ENCODE measurements around the gene ADNP2.

Gene ADNP2

DNA sequence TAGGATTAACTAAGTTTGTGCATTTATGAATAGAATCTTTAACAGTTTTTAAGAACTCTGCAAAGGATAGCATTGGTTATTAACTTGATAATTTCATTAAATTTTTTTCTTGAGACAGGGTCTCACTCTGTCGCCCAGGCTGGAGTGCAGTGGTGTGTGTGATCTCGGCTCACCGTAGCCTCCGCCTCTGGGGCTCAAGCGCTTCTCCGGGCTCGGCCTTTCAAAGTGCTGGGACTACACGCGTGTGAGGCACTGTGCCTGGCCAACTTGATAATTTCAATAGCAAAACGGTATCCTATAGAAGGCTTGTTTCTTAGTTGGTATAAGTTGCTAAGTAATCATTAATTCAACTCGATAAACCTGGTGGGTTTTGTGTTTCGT is 38.0 kb downstream of the ADNP2 start:
- H2AFZ ChIP-seq (ENCODE audit: low read length) = no peak overlapping the region
- no peaks in the 10 kb centered on the region; the same call in 1 of the 2 replicates for H3K9me3 ChIP-seq (ENCODE audit: insufficient read depth, low read depth, low read length)
- H3K9ac ChIP-seq (ENCODE audit: low read depth, low read length, poor library complexity, severe bottlenecking) = no peak overlapping the region
- peak overlapping the region; percentile 47 for H3K4me3 ChIP-seq (ENCODE audit: low read length, poor library complexity, severe bottlenecking)
- H3K4me1 ChIP-seq (ENCODE audit: insufficient read depth, low read length, poor library complexity, severe bottlenecking) = no peaks in the 10 kb centered on the region
- H3F3A ChIP-seq (ENCODE audit: low read depth) = no peaks in the 10 kb centered on the region
- no peaks in the 10 kb centered on the region for H4K20me1 ChIP-seq (ENCODE audit: insufficient read depth, low read length, poor library complexity, severe bottlenecking)
- no peaks in the 10 kb centered on the region for H3K9me2 ChIP-seq (replicated peaks; ENCODE audit: low read depth, low read length)
- H3K27me3 ChIP-seq (ENCODE audit: insufficient read depth, low read length, poor library complexity, severe bottlenecking) = no peaks in the 10 kb centered on the region
- H3K79me2 ChIP-seq (ENCODE audit: insufficient read depth, low read length) = no peaks in the 10 kb centered on the region
- H3K36me3 ChIP-seq (ENCODE audit: insufficient read depth, low read length) = no peaks in the 10 kb centered on the region
- H3K4me2 ChIP-seq (ENCODE audit: low read depth, low read length, poor library complexity, severe bottlenecking) = peak overlapping the region; percentile 31
- TF ChIP-seq EZH2phosphoT487 (IDR thresholded peaks at IDR 0.05; ENCODE audit: borderline replicate concordance) = no peak
- TF ChIP-seq, protein P1, sequence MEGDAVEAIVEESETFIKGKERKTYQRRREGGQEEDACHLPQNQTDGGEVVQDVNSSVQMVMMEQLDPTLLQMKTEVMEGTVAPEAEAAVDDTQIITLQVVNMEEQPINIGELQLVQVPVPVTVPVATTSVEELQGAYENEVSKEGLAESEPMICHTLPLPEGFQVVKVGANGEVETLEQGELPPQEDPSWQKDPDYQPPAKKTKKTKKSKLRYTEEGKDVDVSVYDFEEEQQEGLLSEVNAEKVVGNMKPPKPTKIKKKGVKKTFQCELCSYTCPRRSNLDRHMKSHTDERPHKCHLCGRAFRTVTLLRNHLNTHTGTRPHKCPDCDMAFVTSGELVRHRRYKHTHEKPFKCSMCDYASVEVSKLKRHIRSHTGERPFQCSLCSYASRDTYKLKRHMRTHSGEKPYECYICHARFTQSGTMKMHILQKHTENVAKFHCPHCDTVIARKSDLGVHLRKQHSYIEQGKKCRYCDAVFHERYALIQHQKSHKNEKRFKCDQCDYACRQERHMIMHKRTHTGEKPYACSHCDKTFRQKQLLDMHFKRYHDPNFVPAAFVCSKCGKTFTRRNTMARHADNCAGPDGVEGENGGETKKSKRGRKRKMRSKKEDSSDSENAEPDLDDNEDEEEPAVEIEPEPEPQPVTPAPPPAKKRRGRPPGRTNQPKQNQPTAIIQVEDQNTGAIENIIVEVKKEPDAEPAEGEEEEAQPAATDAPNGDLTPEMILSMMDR (conservative IDR thresholded peaks at IDR 0.05; ENCODE audit: low read length) = no peak

DNA sequence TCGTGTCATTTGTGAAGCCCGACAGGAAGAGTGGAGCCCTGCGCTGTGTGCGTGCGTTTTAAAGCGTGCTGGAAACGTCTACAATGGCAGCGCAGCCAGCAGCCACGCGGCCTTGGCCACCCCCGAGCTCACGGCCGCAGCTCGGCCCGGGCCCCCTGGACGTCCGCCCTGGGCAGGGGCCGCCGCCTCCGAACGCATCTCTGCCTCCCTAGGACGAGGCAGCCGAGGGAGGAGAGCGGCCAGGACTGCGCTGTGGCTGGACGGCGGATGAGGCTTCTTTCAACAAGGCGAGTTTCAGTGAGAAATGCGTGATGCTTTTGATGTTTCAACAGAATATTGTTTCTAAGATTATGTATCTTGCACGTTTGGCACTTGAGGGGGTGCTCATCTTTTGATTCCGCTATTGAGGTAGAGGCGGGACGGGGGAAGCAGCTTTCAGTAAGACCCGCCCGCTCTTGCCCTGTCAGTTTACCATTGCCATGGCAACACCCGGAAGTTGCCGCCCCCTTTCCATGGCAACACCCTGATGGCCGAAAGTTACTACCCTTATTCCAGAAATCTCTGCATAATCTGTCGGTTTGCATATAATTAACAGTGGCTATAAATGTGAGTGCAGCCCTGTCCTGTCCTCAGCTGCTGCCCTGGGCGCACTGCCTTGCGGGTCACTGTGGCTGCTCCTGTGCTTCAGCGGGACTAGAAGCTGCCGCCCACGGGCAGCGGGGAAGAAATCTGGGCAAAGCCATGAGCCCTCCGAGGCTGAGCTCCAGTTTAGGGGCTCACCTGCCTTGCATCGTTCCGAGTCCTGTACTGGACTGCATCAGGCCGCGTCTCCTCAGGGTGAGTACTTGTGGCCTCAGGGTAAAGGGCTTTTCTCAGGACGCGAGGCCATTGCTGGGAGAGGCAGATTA is 38.6 kb downstream of the ADNP2 start:
- H3K4me2 ChIP-seq (ENCODE audit: low read depth, low read length, poor library complexity, severe bottlenecking) = peak overlapping the region; percentile 31

DNA sequence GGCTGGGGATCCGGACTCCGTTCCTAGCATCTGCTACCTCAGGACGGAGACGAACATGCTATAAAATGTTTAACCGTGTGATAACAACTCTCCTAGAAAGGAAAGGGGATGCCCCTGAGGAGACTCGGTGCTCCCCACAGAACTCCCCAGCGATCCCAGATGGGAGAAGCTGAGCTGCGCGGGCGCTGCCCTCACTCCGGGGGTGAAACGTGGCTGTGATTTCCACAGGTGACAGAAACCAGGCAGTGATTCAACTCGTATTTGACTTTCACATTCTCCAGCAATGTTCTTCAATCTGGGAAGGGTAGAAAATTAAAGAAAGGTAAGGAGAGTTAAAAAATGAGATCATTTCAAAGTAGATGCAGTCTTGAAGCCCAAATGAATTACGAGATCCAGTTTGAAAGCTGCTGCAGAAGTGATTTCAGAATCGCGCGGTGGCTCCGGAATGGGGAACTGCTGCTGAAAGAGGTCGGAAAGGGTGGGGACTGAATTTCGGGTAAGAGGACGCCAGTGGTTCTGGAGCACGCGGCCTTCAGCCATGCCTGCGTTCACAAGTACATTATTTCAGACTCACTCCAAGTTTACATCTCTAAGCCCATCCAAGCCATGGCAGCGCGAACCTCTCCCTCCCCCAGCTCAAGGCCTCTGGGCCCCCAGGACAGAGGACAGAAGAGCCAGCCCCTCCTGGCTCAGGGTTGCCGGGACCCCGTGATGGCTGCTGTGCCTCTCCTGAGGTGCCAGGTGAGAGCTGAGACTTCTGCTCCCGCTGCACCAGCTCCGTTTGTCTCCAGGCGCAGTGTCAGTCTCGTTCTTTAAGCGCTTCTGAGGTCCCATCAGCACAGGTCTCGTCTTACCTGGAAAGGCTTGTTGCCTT is 39.5 kb downstream of the ADNP2 start:
- Histone ChIP-seq H3K9ac (ENCODE audit: low read depth, low read length, poor library complexity, severe bottlenecking) (no peak overlapping the region), H3K9me3 (ENCODE audit: insufficient read depth, low read depth, low read length) (no peaks in the 10 kb centered on the region; the same call in 1 of the 2 replicates), H3F3A (ENCODE audit: low read depth) (no peaks in the 10 kb centered on the region), H3K4me1 (ENCODE audit: insufficient read depth, low read length, poor library complexity, severe bottlenecking) (no peaks in the 10 kb centered on the region), H2AFZ (ENCODE audit: low read length) (no peak overlapping the region), H4K20me1 (ENCODE audit: insufficient read depth, low read length, poor library complexity, severe bottlenecking) (no peaks in the 10 kb centered on the region), H3K27me3 (ENCODE audit: insufficient read depth, low read length, poor library complexity, severe bottlenecking) (no peaks in the 10 kb centered on the region), H3K36me3 (ENCODE audit: insufficient read depth, low read length) (no peaks in the 10 kb centered on the region), H3K4me2 (ENCODE audit: low read depth, low read length, poor library complexity, severe bottlenecking) (no peak overlapping the region), H3K79me2 (ENCODE audit: insufficient read depth, low read length) (no peaks in the 10 kb centered on the region), H3K9me2 (replicated peaks; ENCODE audit: low read depth, low read length) (no peaks in the 10 kb centered on the region), H3K4me3 (ENCODE audit: low read length, poor library complexity, severe bottlenecking) (no peak overlapping the region)
- TF ChIP-seq, protein P1 (conservative IDR thresholded peaks at IDR 0.05; ENCODE audit: low read length) = no peak
- no peak for TF ChIP-seq EZH2phosphoT487 (IDR thresholded peaks at IDR 0.05; ENCODE audit: borderline replicate concordance)

More for the DNA sequence above, 38.6 kb downstream of the ADNP2 start:
- no peaks in the 10 kb centered on the region; the same call in 1 of the 2 replicates for H3K9me3 ChIP-seq (ENCODE audit: insufficient read depth, low read depth, low read length)
- H3K4me1 ChIP-seq (ENCODE audit: insufficient read depth, low read length, poor library complexity, severe bottlenecking) = no peaks in the 10 kb centered on the region
- no peaks in the 10 kb centered on the region for H3F3A ChIP-seq (ENCODE audit: low read depth)
- no peaks in the 10 kb centered on the region for H4K20me1 ChIP-seq (ENCODE audit: insufficient read depth, low read length, poor library complexity, severe bottlenecking)
- no peak overlapping the region for H3K9ac ChIP-seq (ENCODE audit: low read depth, low read length, poor library complexity, severe bottlenecking)
- H3K4me3 ChIP-seq (ENCODE audit: low read length, poor library complexity, severe bottlenecking) = peak overlapping the region; percentile 47
- TF ChIP-seq, protein P1 (conservative IDR thresholded peaks at IDR 0.05; ENCODE audit: low read length) = no peak
- no peak for TF ChIP-seq EZH2phosphoT487 (IDR thresholded peaks at IDR 0.05; ENCODE audit: borderline replicate concordance)
- no peaks in the 10 kb centered on the region for H3K36me3 ChIP-seq (ENCODE audit: insufficient read depth, low read length)
- H2AFZ ChIP-seq (ENCODE audit: low read length) = no peak overlapping the region
- no peaks in the 10 kb centered on the region for H3K27me3 ChIP-seq (ENCODE audit: insufficient read depth, low read length, poor library complexity, severe bottlenecking)
- H3K79me2 ChIP-seq (ENCODE audit: insufficient read depth, low read length) = no peaks in the 10 kb centered on the region
- no peaks in the 10 kb centered on the region for H3K9me2 ChIP-seq (replicated peaks; ENCODE audit: low read depth, low read length)
